ENCODE results near the gene ZSCAN12. TPM values are rescaled to one million over a fixed set of nuclear protein-coding genes. Genes with fewer than 3 reads are reported as not detected.

The ZSCAN12 gene
- total RNA-seq, 4 donors from 2014 or later: 1.2 to 3.2 (median 2.3) TPM

DNA sequence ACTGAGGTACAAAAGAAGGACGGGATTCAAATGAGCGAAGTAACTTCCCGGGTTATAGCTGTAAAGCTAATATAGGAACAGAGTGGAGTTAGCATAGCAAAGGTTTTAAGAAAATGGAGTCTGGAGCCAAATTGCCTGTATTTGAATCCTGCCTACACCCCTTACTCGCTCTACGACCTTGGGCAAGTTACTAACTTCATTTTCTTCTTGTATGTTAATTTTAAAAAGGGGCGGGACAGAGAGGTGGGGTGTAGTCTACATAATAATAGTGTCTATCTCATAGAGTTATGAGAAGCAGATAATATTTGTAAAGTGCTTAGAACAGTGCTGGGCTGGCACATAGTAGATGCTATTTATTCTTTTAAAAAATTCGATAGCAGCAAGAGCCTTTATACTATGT is 43.0 kb upstream of the ZSCAN12 start:
- H3K27me3 ChIP-seq: peaks cover 35% of the 10 kb centered on the region
- peaks cover 12% of the 10 kb centered on the region for H3K4me1 ChIP-seq
- no peak overlapping the region for H3K27ac ChIP-seq
- DNase-seq (ENCODE audit: low spot score in 2 of 2): no peak
- H3K36me3 ChIP-seq: no peaks in the 10 kb centered on the region
- WGBS: 54% methylated on average over 7 of the region's 7 CpGs
- H3K9me3 ChIP-seq: no peaks in the 10 kb centered on the region
- peak overlapping the region; percentile 64 for H3K4me3 ChIP-seq
- TF ChIP-seq EP300 (IDR thresholded peaks at IDR 0.05) (no peak), POLR2AphosphoS5 (IDR thresholded peaks at IDR 0.05) (no peak), CTCF (IDR thresholded peaks at IDR 0.05) (no peak), POLR2A (IDR thresholded peaks at IDR 0.05) (no peak)

- no peak for DNase-seq (ENCODE audit: low spot score in 2 of 2)
- WGBS: 94% methylated on average over 3 of the region's 3 CpGs
- Histone ChIP-seq H3K9me3 (no peaks in the 10 kb centered on the region), H3K4me1 (no peaks in the 10 kb centered on the region), H3K4me3 (no peak overlapping the region), H3K27ac (no peak overlapping the region), H3K36me3 (no peaks in the 10 kb centered on the region), H3K27me3 (no peaks in the 10 kb centered on the region)
- TF ChIP-seq EP300 (IDR thresholded peaks at IDR 0.05) (no peak), POLR2A (IDR thresholded peaks at IDR 0.05) (no peak), CTCF (IDR thresholded peaks at IDR 0.05) (no peak), POLR2AphosphoS5 (IDR thresholded peaks at IDR 0.05) (no peak)
Measured at GRCh38 chr6:28436404-28436803, 36.9 kb upstream of the ZSCAN12 start.

DNA sequence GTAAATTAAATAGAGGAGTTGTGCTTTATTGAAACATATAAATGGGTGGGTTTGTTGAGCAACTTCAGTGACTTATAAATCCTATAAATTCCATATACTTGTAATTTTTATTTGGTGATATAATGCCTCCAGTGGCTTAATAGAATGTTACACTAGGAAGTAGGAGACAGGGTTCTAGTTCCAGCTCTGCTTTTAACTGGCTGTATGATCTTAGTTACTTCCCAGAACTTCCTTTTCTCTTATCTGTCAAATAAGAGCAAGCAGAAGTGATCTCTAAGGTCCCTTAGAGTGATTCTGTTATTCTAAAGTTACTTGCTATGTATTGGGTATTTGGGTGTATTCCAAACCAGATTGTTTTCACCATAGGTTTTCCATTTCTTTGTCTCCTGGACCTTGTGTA is 33.6 kb upstream of the ZSCAN12 start:
- Histone ChIP-seq H3K36me3 (no peaks in the 10 kb centered on the region), H3K4me3 (no peak overlapping the region), H3K27me3 (no peaks in the 10 kb centered on the region), H3K9me3 (no peaks in the 10 kb centered on the region), H3K27ac (no peak overlapping the region), H3K4me1 (no peaks in the 10 kb centered on the region)
- TF ChIP-seq CTCF (IDR thresholded peaks at IDR 0.05) (no peak), EP300 (IDR thresholded peaks at IDR 0.05) (no peak), POLR2AphosphoS5 (IDR thresholded peaks at IDR 0.05) (no peak), POLR2A (IDR thresholded peaks at IDR 0.05) (no peak)
- no peak for DNase-seq (ENCODE audit: low spot score in 2 of 2)

DNA sequence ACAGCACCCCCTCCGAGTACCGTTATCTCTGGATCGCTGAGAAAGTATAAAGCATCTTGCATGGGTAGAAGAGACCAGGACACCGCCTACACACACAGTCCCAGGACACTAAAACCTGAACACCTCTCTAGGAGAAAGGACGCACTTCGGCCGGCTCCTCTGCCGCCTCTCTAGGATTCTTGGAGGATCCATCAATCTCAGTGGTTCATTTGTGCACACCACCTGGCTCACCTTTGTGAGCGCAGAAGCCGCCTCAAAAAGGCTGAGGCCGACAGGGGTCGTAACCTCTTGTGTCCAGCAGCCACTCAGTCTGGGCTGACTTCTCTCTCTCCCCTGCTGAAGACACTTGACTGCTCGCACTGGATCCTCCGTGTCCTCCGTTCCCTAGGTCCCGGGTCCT is 30.2 kb upstream of the ZSCAN12 start:
- H3K9me3 ChIP-seq: no peaks in the 10 kb centered on the region
- TF ChIP-seq POLR2A (IDR thresholded peaks at IDR 0.05): no peak
- TF ChIP-seq CTCF (IDR thresholded peaks at IDR 0.05): no peak
- no peak for TF ChIP-seq EP300 (IDR thresholded peaks at IDR 0.05)
- TF ChIP-seq POLR2AphosphoS5 (IDR thresholded peaks at IDR 0.05): no peak
- no peak overlapping the region for H3K27ac ChIP-seq
- no peaks in the 10 kb centered on the region for H3K27me3 ChIP-seq
- 95% methylated on average over 16 of the region's 16 CpGs for WGBS
- no peaks in the 10 kb centered on the region for H3K4me1 ChIP-seq
- no peak overlapping the region for H3K4me3 ChIP-seq
- no peaks in the 10 kb centered on the region for H3K36me3 ChIP-seq
- no peak for DNase-seq (ENCODE audit: low spot score in 2 of 2)

GRCh38 chr6:28425944-28426541 is 26.5 kb upstream of the ZSCAN12 start:
- no peak overlapping the region for H3K4me3 ChIP-seq
- H3K4me1 ChIP-seq: no peaks in the 10 kb centered on the region
- DNase-seq (ENCODE audit: low spot score in 2 of 2): no peak
- TF ChIP-seq POLR2A (IDR thresholded peaks at IDR 0.05) (no peak), CTCF (IDR thresholded peaks at IDR 0.05) (no peak), POLR2AphosphoS5 (IDR thresholded peaks at IDR 0.05) (no peak), EP300 (IDR thresholded peaks at IDR 0.05) (no peak)
- WGBS: 92% methylated on average over 4 of the region's 4 CpGs
- H3K27ac ChIP-seq: no peak overlapping the region
- H3K27me3 ChIP-seq: no peaks in the 10 kb centered on the region
- H3K36me3 ChIP-seq: no peaks in the 10 kb centered on the region
- no peaks in the 10 kb centered on the region for H3K9me3 ChIP-seq

All from suprapubic skin (tissue), 4 donors.